ENCODE measurements around the gene NPIPA3. TPM values are rescaled to one million over a fixed set of nuclear protein-coding genes. Genes with fewer than 3 reads are reported as not detected.
"Not testable (repeated sequence)": the region's sequence is repeated elsewhere in the genome, so short reads cannot be mapped to it uniquely, and the experiment has no call there.

The NPIPA3 gene
- polyA plus RNA-seq, 4 donors, result 0.21 to 1.6 (median 0.78) TPM; not detected in 1

GRCh38 chr16:14702672-14703071 lies 539 bp upstream of the NPIPA3 start:
- H3K9me3 ChIP-seq (ENCODE audit: control insufficient read depth in 2 of 2, insufficient read depth in 1 of 2, low read depth in 1 of 2, low read length in 1 of 2); DNase-seq; H3K4me1 ChIP-seq (ENCODE audit: control insufficient read depth in 3 of 3, insufficient read depth in 2 of 3, low read depth in 1 of 3, low read length in 2 of 3); FAIRE-seq; H3K27ac ChIP-seq (ENCODE audit: low read depth in 1 of 3, low read length in 2 of 3); H3K36me3 ChIP-seq (ENCODE audit: control insufficient read depth in 3 of 3, insufficient read depth in 2 of 3, low read depth in 1 of 3, low read length in 3 of 3); H3K4me3 ChIP-seq (ENCODE audit: low read depth in 1 of 3, low read length in 3 of 3); H3K27me3 ChIP-seq (ENCODE audit: control insufficient read depth in 3 of 3, insufficient read depth in 3 of 3, low read length in 3 of 3): not testable (repeated sequence)
- no CpG with 5 or more reads among the region's 11 CpGs for WGBS, 3 donors

DNA sequence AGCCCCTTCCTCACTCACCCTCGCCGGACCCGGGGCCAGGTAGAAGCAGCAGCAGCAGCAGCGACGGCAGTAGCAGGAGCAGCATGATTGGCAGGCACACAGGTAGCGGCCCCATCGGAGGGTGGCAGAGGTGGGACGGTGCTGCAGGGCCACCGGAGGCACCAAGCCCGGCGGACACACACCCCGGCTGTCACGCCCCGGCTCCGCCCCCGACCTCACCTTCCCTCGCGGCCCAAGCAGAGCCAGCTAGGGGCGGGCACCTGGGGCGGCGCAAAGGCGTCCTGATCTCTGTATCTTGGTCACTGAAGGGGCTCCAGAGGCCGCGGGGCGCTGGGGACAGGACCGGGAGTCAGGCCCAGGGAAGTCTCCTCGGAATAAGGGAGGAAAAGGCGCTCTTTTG lies 30.0 kb downstream of the NPIPA3 start:
- not testable (repeated sequence) for H3K36me3 ChIP-seq (ENCODE audit: control insufficient read depth in 3 of 3, insufficient read depth in 2 of 3, low read depth in 1 of 3, low read length in 3 of 3); H3K4me1 ChIP-seq (ENCODE audit: control insufficient read depth in 3 of 3, insufficient read depth in 2 of 3, low read depth in 1 of 3, low read length in 2 of 3); H3K27ac ChIP-seq (ENCODE audit: low read depth in 1 of 3, low read length in 2 of 3); H3K27me3 ChIP-seq (ENCODE audit: control insufficient read depth in 3 of 3, insufficient read depth in 3 of 3, low read length in 3 of 3); H3K9me3 ChIP-seq (ENCODE audit: control insufficient read depth in 2 of 2, insufficient read depth in 1 of 2, low read depth in 1 of 2, low read length in 1 of 2); DNase-seq; FAIRE-seq; H3K4me3 ChIP-seq (ENCODE audit: low read depth in 1 of 3, low read length in 3 of 3)
- no CpG with 5 or more reads among the region's 28 CpGs for WGBS, 3 donors

- H3K27ac ChIP-seq (ENCODE audit: low read depth in 1 of 3, low read length in 2 of 3); FAIRE-seq; H3K9me3 ChIP-seq (ENCODE audit: control insufficient read depth in 2 of 2, insufficient read depth in 1 of 2, low read depth in 1 of 2, low read length in 1 of 2); H3K4me3 ChIP-seq (ENCODE audit: low read depth in 1 of 3, low read length in 3 of 3); DNase-seq; H3K36me3 ChIP-seq (ENCODE audit: control insufficient read depth in 3 of 3, insufficient read depth in 2 of 3, low read depth in 1 of 3, low read length in 3 of 3); H3K4me1 ChIP-seq (ENCODE audit: control insufficient read depth in 3 of 3, insufficient read depth in 2 of 3, low read depth in 1 of 3, low read length in 2 of 3); H3K27me3 ChIP-seq (ENCODE audit: control insufficient read depth in 3 of 3, insufficient read depth in 3 of 3, low read length in 3 of 3): not testable (repeated sequence)
- 0 to 42% methylated on average over 1 of the region's 10 CpGs; no CpG with 5 or more reads in 1 of the 3 donors for WGBS, 3 donors
Observed at GRCh38 chr16:14740832-14741385, 37.7 kb downstream of the NPIPA3 start.

- H3K27ac ChIP-seq (ENCODE audit: low read depth in 1 of 3, low read length in 2 of 3); H3K4me3 ChIP-seq (ENCODE audit: low read depth in 1 of 3, low read length in 3 of 3); FAIRE-seq; H3K4me1 ChIP-seq (ENCODE audit: control insufficient read depth in 3 of 3, insufficient read depth in 2 of 3, low read depth in 1 of 3, low read length in 2 of 3); DNase-seq; H3K9me3 ChIP-seq (ENCODE audit: control insufficient read depth in 2 of 2, insufficient read depth in 1 of 2, low read depth in 1 of 2, low read length in 1 of 2); H3K27me3 ChIP-seq (ENCODE audit: control insufficient read depth in 3 of 3, insufficient read depth in 3 of 3, low read length in 3 of 3); H3K36me3 ChIP-seq (ENCODE audit: control insufficient read depth in 3 of 3, insufficient read depth in 2 of 3, low read depth in 1 of 3, low read length in 3 of 3): not testable (repeated sequence)
- no CpG with 5 or more reads among the region's 11 CpGs for WGBS, 3 donors
Observed at GRCh38 chr16:14741794-14742193, 38.6 kb downstream of the NPIPA3 start.

DNA sequence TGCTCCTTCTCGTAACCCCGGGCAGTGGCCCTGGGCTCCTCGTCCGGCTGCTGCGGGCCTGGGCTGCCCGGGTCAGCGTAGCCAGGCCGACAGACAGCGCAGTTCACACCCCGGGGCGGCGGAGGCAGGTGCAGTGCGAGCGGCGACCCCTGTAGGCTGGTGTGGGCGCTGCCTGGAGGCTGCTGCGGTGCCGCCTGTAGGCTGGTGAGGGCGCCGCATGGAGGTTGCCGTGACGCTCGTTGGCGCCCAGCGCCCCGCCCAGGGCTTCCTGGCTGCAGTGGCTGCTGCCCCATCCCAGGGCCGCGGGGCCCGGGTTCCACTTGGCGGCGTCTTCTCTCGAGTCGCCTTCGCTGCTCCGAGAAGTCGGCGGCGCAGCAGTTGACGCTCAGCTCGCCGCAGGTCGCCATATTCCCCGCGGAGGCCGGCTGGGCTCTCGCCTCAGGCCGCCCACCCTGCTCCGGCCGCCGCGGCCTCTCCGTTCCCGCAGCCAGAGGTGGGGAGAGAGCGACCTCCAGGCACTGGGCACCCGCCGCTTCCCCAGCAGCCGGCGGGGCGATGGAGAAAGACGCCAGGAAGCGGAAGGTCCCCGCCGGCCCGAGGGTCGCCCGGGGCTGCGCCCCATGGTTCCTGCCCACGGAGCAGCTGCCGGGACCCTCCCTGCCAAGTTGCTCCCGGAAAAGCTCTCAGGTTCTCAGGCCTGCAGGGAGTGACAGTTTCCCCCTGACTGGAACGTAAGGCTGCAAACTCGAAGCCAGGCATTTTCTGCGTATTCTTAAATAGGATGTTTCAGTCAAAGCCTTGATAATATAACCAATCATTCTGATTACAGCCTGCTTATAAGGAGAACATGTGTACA lies 39.3 kb downstream of the NPIPA3 start, which contains the start of gene NPIPA2:
NPIPA2 (plus strand) TSS at position 261 of the 856 bp plus-strand sequence. CDS start 5,533 bp downstream, outside the sequence.
- not testable (repeated sequence) for H3K27ac ChIP-seq (ENCODE audit: low read depth in 1 of 3, low read length in 2 of 3); H3K36me3 ChIP-seq (ENCODE audit: control insufficient read depth in 3 of 3, insufficient read depth in 2 of 3, low read depth in 1 of 3, low read length in 3 of 3); DNase-seq; H3K9me3 ChIP-seq (ENCODE audit: control insufficient read depth in 2 of 2, insufficient read depth in 1 of 2, low read depth in 1 of 2, low read length in 1 of 2); H3K27me3 ChIP-seq (ENCODE audit: control insufficient read depth in 3 of 3, insufficient read depth in 3 of 3, low read length in 3 of 3); H3K4me3 ChIP-seq (ENCODE audit: low read depth in 1 of 3, low read length in 3 of 3); FAIRE-seq; H3K4me1 ChIP-seq (ENCODE audit: control insufficient read depth in 3 of 3, insufficient read depth in 2 of 3, low read depth in 1 of 3, low read length in 2 of 3)
- WGBS, 3 donors, result no CpG with 5 or more reads among the region's 73 CpGs

GRCh38 chr16:14773654-14774053 lies 70.4 kb downstream of the NPIPA3 start:
- not testable (repeated sequence) for H3K27me3 ChIP-seq (ENCODE audit: control insufficient read depth in 3 of 3, insufficient read depth in 3 of 3, low read length in 3 of 3); H3K4me1 ChIP-seq (ENCODE audit: control insufficient read depth in 3 of 3, insufficient read depth in 2 of 3, low read depth in 1 of 3, low read length in 2 of 3); H3K36me3 ChIP-seq (ENCODE audit: control insufficient read depth in 3 of 3, insufficient read depth in 2 of 3, low read depth in 1 of 3, low read length in 3 of 3); H3K9me3 ChIP-seq (ENCODE audit: control insufficient read depth in 2 of 2, insufficient read depth in 1 of 2, low read depth in 1 of 2, low read length in 1 of 2); H3K4me3 ChIP-seq (ENCODE audit: low read depth in 1 of 3, low read length in 3 of 3); DNase-seq; FAIRE-seq; H3K27ac ChIP-seq (ENCODE audit: low read depth in 1 of 3, low read length in 2 of 3)
- WGBS, 3 donors, result no CpG with 5 or more reads among the region's 2 CpGs

DNA sequence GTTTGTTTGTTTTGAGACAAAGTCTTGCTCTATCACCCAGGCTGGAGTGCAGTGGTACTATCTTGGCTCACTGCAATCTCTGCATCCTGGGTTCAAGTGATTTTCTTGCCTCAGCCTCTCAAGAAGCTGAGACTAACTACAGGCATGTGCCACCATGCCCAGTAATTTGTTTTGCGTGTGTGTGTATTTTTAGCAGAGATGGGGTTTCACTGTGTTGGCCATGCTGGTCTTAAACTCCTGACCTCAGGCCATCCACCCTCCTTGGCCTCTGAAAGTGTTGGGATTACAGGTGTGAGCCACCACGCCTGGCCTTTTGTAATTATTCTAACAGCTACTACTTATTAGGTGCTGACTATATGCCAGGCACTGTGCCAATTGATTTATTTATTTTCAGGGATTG lies 72.4 kb downstream of the NPIPA3 start:
- FAIRE-seq; DNase-seq; H3K27ac ChIP-seq (ENCODE audit: low read depth in 1 of 3, low read length in 2 of 3); H3K36me3 ChIP-seq (ENCODE audit: control insufficient read depth in 3 of 3, insufficient read depth in 2 of 3, low read depth in 1 of 3, low read length in 3 of 3); H3K4me1 ChIP-seq (ENCODE audit: control insufficient read depth in 3 of 3, insufficient read depth in 2 of 3, low read depth in 1 of 3, low read length in 2 of 3); H3K9me3 ChIP-seq (ENCODE audit: control insufficient read depth in 2 of 2, insufficient read depth in 1 of 2, low read depth in 1 of 2, low read length in 1 of 2); H3K27me3 ChIP-seq (ENCODE audit: control insufficient read depth in 3 of 3, insufficient read depth in 3 of 3, low read length in 3 of 3); H3K4me3 ChIP-seq (ENCODE audit: low read depth in 1 of 3, low read length in 3 of 3): not testable (repeated sequence)
- 93 to 100% (median 100%) methylated on average over 1 of the region's 2 CpGs for WGBS, 3 donors
